ENCODE measurements around the gene CCDC194. TPM values are rescaled to one million over a fixed set of nuclear protein-coding genes. Genes with fewer than 3 reads are reported as not detected.

The CCDC194 gene
- total RNA-seq, 1 experiment from 2014 or later: 0.37 TPM

DNA sequence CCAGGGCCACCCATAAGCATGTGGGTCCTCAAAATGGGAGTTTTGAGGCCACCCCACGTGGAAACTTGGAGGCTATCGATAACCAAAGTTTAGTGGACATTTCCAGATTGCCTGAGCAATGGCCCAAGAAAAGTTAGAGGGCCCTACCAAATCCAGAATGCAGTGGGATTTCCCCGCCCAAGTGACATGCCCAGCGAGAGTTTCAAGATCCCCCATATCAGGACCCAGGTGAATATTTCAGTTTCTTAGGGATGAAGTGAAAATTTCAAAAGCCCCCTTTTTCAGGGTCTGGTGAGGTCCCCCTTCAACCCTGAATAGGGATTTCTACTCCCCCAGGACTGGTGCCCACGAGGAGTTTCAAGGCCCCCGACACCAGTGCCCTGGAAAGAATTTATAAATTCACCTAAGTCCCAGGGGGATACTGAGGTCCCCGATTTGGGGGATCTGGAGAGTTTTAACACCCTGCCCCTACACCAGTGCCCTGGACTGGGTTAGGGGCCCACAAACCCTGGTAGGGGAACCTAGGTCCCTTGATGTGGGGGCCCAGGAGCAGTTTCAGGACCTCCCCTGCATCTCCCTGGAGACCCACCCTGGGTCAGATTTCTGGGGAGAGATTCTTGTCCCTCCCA is 10.7 kb upstream of the CCDC194 start:
- TF ChIP-seq, protein P1, sequence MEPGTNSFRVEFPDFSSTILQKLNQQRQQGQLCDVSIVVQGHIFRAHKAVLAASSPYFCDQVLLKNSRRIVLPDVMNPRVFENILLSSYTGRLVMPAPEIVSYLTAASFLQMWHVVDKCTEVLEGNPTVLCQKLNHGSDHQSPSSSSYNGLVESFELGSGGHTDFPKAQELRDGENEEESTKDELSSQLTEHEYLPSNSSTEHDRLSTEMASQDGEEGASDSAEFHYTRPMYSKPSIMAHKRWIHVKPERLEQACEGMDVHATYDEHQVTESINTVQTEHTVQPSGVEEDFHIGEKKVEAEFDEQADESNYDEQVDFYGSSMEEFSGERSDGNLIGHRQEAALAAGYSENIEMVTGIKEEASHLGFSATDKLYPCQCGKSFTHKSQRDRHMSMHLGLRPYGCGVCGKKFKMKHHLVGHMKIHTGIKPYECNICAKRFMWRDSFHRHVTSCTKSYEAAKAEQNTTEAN (CRISPR knock-in tag; IDR thresholded peaks at IDR 0.05): no peak
- no peak for TF ChIP-seq FOXK1 (CRISPR knock-in tag; IDR thresholded peaks at IDR 0.05)
- TF ChIP-seq FOXJ3 (CRISPR knock-in tag; IDR thresholded peaks at IDR 0.05; ENCODE audit: borderline replicate concordance): no peak
- TF ChIP-seq ZNF263 (CRISPR knock-in tag; IDR thresholded peaks at IDR 0.05; ENCODE audit: low read depth): no peak
- no peak for TF ChIP-seq ARID4B (CRISPR knock-in tag; IDR thresholded peaks at IDR 0.05; ENCODE audit: borderline replicate concordance)
- TF ChIP-seq, protein P2, sequence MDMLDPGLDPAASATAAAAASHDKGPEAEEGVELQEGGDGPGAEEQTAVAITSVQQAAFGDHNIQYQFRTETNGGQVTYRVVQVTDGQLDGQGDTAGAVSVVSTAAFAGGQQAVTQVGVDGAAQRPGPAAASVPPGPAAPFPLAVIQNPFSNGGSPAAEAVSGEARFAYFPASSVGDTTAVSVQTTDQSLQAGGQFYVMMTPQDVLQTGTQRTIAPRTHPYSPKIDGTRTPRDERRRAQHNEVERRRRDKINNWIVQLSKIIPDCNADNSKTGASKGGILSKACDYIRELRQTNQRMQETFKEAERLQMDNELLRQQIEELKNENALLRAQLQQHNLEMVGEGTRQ (CRISPR knock-in tag; IDR thresholded peaks at IDR 0.05): no peak
- no peak for TF ChIP-seq OVOL2 (CRISPR knock-in tag; IDR thresholded peaks at IDR 0.05; ENCODE audit: borderline replicate concordance)
- TF ChIP-seq NFYB (CRISPR knock-in tag; conservative IDR thresholded peaks at IDR 0.05; ENCODE audit: low read depth): no peak
- TF ChIP-seq, protein P3, sequence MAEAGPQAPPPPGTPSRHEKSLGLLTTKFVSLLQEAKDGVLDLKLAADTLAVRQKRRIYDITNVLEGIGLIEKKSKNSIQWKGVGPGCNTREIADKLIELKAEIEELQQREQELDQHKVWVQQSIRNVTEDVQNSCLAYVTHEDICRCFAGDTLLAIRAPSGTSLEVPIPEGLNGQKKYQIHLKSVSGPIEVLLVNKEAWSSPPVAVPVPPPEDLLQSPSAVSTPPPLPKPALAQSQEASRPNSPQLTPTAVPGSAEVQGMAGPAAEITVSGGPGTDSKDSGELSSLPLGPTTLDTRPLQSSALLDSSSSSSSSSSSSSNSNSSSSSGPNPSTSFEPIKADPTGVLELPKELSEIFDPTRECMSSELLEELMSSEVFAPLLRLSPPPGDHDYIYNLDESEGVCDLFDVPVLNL (CRISPR knock-in tag; IDR thresholded peaks at IDR 0.05; ENCODE audit: borderline replicate concordance, low read depth): no peak
- TF ChIP-seq JUN (CRISPR knock-in tag; IDR thresholded peaks at IDR 0.05): no peak
- TF ChIP-seq, protein P4, sequence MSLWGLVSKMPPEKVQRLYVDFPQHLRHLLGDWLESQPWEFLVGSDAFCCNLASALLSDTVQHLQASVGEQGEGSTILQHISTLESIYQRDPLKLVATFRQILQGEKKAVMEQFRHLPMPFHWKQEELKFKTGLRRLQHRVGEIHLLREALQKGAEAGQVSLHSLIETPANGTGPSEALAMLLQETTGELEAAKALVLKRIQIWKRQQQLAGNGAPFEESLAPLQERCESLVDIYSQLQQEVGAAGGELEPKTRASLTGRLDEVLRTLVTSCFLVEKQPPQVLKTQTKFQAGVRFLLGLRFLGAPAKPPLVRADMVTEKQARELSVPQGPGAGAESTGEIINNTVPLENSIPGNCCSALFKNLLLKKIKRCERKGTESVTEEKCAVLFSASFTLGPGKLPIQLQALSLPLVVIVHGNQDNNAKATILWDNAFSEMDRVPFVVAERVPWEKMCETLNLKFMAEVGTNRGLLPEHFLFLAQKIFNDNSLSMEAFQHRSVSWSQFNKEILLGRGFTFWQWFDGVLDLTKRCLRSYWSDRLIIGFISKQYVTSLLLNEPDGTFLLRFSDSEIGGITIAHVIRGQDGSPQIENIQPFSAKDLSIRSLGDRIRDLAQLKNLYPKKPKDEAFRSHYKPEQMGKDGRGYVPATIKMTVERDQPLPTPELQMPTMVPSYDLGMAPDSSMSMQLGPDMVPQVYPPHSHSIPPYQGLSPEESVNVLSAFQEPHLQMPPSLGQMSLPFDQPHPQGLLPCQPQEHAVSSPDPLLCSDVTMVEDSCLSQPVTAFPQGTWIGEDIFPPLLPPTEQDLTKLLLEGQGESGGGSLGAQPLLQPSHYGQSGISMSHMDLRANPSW (CRISPR knock-in tag; conservative IDR thresholded peaks at IDR 0.05; ENCODE audit: low read depth): no peak
- DNase-seq (ENCODE audit: low spot score) (no peak), ATAC-seq (no peak)
- Mint-ChIP-seq H3K27ac (peak overlapping the region; percentile 29; the same call in 1 of the 2 replicates), H3K27me3 (ENCODE audit: low read depth) (no peaks in the 10 kb centered on the region), H3K9me3 (no peaks in the 10 kb centered on the region), H3K4me3 (peak overlapping the region; percentile 74), H3K4me1 (peaks cover 32% of the 10 kb centered on the region), H3K36me3 (0 out of 2 replicates have a peak, but pooled peaks cover 3% of the 10 kb centered on the region)
- CTCF ChIA-PET: interaction anchor here (0.6 to 1.9 kb wide), 18 partner anchors 7 to 201 kb away, joined by 3 to 13 read pairs (median 6); partner anchors contain the start of gene MVB12A
- POLR2A ChIA-PET: interaction anchor here (0.5 to 2.2 kb wide), 8 partner anchors 9 to 99 kb away, joined by 3 to 27 read pairs (median 4); partner anchors contain the start of genes DDA1, MRPL34 and MVB12A

DNA sequence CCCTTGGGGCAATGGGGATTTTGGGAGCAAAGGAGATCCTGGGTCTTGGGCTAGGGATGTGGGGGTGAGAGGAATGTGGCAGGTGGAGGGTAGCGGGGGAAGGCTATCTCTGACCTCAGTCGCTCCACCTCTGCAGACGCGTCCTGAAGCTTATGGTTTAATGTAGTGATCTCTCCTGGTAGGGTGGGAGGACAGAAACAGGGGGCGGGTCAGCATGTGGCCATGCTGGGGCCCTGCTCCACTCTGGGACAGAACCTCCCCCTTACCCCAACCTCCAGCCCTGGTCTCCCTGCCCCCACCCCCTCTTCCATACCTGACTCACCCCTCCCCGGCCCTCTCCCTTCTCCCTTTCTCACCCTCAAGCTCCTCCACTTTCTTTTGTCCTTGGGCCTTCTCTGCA is 10.0 kb upstream of the CCDC194 start:
- Mint-ChIP-seq H3K4me3 (peak overlapping the region; percentile 74), H3K36me3 (0 out of 2 replicates have a peak, but pooled peaks cover 3% of the 10 kb centered on the region), H3K27ac (peak overlapping the region; percentile 79), H3K4me1 (peaks cover 32% of the 10 kb centered on the region), H3K9me3 (no peaks in the 10 kb centered on the region), H3K27me3 (ENCODE audit: low read depth) (no peaks in the 10 kb centered on the region)
- DNase-seq (ENCODE audit: low spot score) (peak; percentile 33), ATAC-seq (peak; percentile 10)
- CTCF ChIA-PET: interaction anchor here (0.6 to 1.9 kb wide), 22 partner anchors 8 to 202 kb away, joined by 3 to 23 read pairs (median 6); partner anchors contain the start of gene MVB12A
- POLR2A ChIA-PET: interaction anchor here (0.5 to 1.9 kb wide), 11 partner anchors 8 to 123 kb away, joined by 3 to 27 read pairs (median 3); partner anchors contain the start of genes DDA1, MRPL34 and MVB12A
- TF ChIP-seq JUN (CRISPR knock-in tag; IDR thresholded peaks at IDR 0.05) (no peak), PRRX2 (CRISPR knock-in tag; IDR thresholded peaks at IDR 0.05) (no peak), GRHL2 (CRISPR knock-in tag; IDR thresholded peaks at IDR 0.05; ENCODE audit: insufficient replicate concordance, severe bottlenecking) (no peak), GABPB1 (CRISPR knock-in tag; IDR thresholded peaks at IDR 0.05) (no peak), CBFB (CRISPR knock-in tag; IDR thresholded peaks at IDR 0.05; ENCODE audit: low read depth) (no peak)
- TF ChIP-seq, protein P4 (CRISPR knock-in tag; conservative IDR thresholded peaks at IDR 0.05; ENCODE audit: low read depth): no peak
- TF ChIP-seq, protein P3 (CRISPR knock-in tag; IDR thresholded peaks at IDR 0.05; ENCODE audit: borderline replicate concordance, low read depth): no peak
- TF ChIP-seq, protein P2 (CRISPR knock-in tag; IDR thresholded peaks at IDR 0.05): no peak
